ENCODE data around the gene HSD3B1.

DNA sequence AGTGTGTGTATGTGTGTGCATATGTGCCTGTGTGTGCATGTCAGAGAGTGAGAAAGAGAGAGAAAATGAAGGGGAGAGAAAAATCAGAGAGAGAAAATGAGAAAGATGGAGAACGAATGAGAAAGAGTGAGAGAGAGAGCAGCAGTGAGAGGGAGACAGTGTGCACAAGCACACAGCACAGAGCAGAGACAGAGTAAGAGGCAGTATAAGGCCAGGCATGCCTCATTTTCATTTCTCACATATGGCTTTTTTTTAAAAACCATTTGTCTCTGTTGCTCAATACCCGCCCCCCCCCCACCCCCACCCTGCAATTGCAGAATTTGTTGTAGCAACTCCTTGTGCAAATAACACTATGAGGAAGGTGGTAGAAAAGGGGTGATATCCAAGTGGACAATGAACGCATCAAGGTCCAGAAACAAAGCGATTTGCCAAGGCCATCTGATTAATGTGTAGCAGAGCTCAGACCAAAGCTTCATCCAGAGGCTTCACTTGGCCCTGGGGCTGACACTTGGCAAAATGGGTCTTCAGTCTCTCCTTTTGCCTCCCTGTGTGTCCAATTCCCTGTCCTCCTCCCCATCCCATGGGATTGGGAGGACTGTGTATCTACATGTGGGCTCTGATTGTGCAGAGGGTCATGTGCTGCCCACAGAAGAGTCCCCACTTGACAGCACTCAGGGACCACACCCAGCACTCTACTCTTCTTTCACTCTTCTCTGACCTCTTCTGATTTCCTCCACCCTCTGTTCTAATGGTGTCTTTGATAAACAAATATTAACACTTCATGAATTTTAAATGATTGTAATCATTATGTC, 38.9 kb upstream of the HSD3B1 start:
- TF ChIP-seq, protein P1, sequence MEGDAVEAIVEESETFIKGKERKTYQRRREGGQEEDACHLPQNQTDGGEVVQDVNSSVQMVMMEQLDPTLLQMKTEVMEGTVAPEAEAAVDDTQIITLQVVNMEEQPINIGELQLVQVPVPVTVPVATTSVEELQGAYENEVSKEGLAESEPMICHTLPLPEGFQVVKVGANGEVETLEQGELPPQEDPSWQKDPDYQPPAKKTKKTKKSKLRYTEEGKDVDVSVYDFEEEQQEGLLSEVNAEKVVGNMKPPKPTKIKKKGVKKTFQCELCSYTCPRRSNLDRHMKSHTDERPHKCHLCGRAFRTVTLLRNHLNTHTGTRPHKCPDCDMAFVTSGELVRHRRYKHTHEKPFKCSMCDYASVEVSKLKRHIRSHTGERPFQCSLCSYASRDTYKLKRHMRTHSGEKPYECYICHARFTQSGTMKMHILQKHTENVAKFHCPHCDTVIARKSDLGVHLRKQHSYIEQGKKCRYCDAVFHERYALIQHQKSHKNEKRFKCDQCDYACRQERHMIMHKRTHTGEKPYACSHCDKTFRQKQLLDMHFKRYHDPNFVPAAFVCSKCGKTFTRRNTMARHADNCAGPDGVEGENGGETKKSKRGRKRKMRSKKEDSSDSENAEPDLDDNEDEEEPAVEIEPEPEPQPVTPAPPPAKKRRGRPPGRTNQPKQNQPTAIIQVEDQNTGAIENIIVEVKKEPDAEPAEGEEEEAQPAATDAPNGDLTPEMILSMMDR (IDR thresholded peaks at IDR 0.05): no peak
- no peak for TF ChIP-seq POLR2A (IDR thresholded peaks at IDR 0.05)

Measured in breast epithelium (tissue), 3 donors.